Mesothelial cell of epicardium (in vitro differentiated cells): ENCODE measurements around the gene BICRA. TPM values are rescaled to one million over a fixed set of nuclear protein-coding genes. Genes with fewer than 3 reads are reported as not detected.

Source experiments
- DNase-seq, 2 experiments: peaks; one replicate each; pipeline ENCODE4 v3.0.0; 2021; ENCODE audit warnings: low spot score in 2 of 2; ENCODE audit not compliant: unreplicated experiment in 2 of 2
- H3K27ac Mint-ChIP-seq: 2 replicates; pipeline ENCODE4 v1.8.0; 2021; ENCODE audit warnings: mixed read lengths
- H3K27me3 Mint-ChIP-seq: 2 replicates; pipeline ENCODE4 v1.8.0; 2021; ENCODE audit warnings: low read depth, mixed read lengths
- H3K36me3 Mint-ChIP-seq: 2 replicates; pipeline ENCODE4 v1.8.0; 2021; ENCODE audit warnings: mixed read lengths
- H3K4me1 Mint-ChIP-seq: 2 replicates; pipeline ENCODE4 v1.8.0; 2021; ENCODE audit warnings: mixed read lengths
- H3K4me3 Mint-ChIP-seq: 2 replicates; pipeline ENCODE4 v1.8.0; 2021; ENCODE audit warnings: mild to moderate bottlenecking, moderate library complexity, mixed read lengths
- H3K9me3 Mint-ChIP-seq: 2 replicates; pipeline ENCODE4 v1.8.0; 2021; ENCODE audit warnings: mixed read lengths
- total RNA-seq: library from RNA; stranded (reverse); gene quantifications from 3 replicates; pipeline ENCODE4 v1.2.1, GENCODE V29; 2021
- TF ChIP-seq, protein P1 (sequence below): fragments of 200-600 bp; sonication (generic); IDR thresholded peaks from one replicate; pipeline ENCODE4 v1.5.0; 2021; ENCODE audit warnings: antibody characterized with exemption; ENCODE audit not compliant: unreplicated experiment

BICRA gene
- total RNA-seq, 1 donor from 2014 or later, result 36.9 TPM

DNA sequence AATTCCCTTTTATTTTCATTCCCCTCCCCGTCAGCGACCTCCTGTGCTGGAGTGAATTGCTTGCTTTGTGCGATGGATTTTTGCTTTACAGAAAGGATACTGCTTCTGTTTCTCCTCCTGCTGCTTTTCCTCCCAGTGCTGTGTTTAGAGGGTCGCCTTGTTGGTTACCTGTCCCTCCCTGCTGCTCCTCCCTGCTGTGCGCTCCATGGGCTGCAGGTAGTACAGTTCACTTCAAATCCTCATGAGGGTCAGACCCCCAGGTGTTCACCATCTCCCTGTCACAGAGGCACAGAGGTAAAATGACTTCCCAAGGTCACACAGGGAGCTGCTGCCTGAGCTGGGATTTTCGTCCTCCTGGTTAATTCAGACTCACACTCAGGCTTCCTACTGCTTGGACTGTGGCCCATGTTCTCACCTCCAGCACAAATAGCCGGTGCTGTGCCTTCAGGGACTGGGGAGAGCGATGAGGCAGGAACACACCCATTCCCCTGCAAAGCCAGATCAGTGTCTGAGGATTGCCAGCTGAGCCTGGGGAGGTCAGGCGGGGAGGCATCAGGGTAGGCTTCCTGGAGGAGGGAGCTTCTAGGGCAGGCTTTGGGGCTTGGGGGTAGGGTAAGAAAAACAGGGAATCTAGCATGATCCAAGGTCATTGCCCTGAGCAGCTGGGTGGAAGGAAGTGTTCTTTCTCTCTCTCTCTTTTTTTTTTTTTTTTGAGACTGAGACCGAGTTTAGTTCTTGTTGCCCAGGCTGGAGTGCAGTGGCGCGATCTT is 14.4 kb downstream of the BICRA start:
- H3K4me3 Mint-ChIP-seq, result no peak overlapping the region
- no peak for DNase-seq
- H3K36me3 Mint-ChIP-seq, result peaks cover 2% of the 10 kb centered on the region
- H3K27me3 Mint-ChIP-seq, result no peaks in the 10 kb centered on the region
- H3K27ac Mint-ChIP-seq, result peak overlapping the region; percentile 96
- H3K4me1 Mint-ChIP-seq, result peaks cover 21% of the 10 kb centered on the region
- TF ChIP-seq, protein P1, sequence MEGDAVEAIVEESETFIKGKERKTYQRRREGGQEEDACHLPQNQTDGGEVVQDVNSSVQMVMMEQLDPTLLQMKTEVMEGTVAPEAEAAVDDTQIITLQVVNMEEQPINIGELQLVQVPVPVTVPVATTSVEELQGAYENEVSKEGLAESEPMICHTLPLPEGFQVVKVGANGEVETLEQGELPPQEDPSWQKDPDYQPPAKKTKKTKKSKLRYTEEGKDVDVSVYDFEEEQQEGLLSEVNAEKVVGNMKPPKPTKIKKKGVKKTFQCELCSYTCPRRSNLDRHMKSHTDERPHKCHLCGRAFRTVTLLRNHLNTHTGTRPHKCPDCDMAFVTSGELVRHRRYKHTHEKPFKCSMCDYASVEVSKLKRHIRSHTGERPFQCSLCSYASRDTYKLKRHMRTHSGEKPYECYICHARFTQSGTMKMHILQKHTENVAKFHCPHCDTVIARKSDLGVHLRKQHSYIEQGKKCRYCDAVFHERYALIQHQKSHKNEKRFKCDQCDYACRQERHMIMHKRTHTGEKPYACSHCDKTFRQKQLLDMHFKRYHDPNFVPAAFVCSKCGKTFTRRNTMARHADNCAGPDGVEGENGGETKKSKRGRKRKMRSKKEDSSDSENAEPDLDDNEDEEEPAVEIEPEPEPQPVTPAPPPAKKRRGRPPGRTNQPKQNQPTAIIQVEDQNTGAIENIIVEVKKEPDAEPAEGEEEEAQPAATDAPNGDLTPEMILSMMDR, result no peak
- no peaks in the 10 kb centered on the region for H3K9me3 Mint-ChIP-seq

DNA sequence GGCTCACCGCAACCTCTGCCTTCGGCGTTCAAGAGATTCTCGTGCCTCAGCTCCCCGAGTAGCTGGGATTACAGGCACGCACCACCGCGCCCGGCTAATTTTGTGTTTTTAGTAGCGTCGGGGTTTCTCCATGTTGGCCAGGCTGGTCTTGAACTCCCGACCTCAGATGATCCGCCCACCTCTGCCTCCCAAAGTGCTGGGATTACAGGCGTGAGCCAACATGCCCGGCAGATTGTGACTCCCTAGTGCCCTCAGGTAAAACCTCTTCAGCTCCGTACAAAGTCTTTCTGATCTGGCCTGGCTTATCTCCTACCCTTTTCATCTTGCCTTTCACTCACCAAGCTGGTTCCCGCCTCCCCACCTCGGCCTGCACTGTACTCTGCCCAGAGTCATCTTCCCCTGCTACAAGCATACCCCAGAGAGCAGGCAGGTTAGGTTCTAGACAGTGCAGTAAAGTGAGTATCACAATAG is 15.0 kb downstream of the BICRA start:
- peaks cover 21% of the 10 kb centered on the region for H3K4me1 Mint-ChIP-seq
- no peak overlapping the region for H3K4me3 Mint-ChIP-seq
- H3K27me3 Mint-ChIP-seq, result no peaks in the 10 kb centered on the region
- peaks cover 6% of the 10 kb centered on the region for H3K36me3 Mint-ChIP-seq
- TF ChIP-seq, protein P1, result no peak
- no peaks in the 10 kb centered on the region for H3K9me3 Mint-ChIP-seq
- no peak for DNase-seq
- H3K27ac Mint-ChIP-seq, result peak overlapping the region; percentile 96

DNA sequence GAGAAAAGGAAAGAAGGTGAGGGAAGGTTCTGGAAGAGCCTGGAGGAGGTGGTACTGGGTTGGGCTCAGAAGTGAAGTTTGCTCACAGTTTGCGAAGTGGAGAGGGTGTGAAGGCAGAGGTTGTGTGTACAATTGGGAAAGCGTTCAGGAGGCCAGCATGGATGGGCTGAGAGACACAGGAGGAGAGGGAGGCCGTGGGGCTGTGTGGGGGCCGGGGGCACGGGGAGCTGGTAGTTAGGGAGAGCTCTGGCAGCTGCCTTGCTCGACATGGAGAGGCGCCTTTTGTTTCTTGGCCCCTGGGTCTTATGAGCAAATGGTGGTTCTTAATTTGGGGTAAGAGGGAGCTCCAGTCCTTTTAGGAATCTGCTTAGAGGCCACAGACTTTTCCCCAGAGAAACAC is 16.7 kb downstream of the BICRA start:
- Mint-ChIP-seq H3K36me3 (peaks cover 17% of the 10 kb centered on the region), H3K9me3 (peaks cover 3% of the 10 kb centered on the region), H3K4me1 (peaks cover 21% of the 10 kb centered on the region), H3K27ac (peak overlapping the region; percentile 72), H3K27me3 (no peaks in the 10 kb centered on the region), H3K4me3 (no peak overlapping the region)
- TF ChIP-seq, protein P1, result no peak
- DNase-seq, result no peak

DNA sequence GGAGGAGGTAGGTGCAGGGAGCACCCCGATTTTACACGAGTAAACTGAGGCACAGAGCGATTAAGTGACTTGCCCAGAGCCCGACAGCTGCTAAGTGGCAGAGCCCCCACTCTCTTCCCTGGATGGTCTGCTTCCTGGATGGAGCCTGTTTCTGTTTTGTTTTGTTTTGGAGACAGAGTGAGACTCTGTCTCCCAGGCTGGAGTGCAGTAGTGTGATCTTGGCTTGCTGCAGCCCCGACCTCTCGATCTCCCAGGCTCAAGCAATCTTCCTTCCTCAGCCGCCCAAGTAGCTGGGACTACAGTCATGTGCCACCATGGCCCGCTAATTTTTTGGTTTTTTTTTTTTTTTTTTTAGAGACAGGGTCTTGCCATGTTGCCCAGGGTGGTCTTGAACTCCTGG is 17.3 kb downstream of the BICRA start:
- Mint-ChIP-seq H3K9me3 (peaks cover 4% of the 10 kb centered on the region), H3K4me1 (peaks cover 21% of the 10 kb centered on the region), H3K4me3 (no peak overlapping the region), H3K36me3 (peaks cover 20% of the 10 kb centered on the region), H3K27ac (no peak overlapping the region), H3K27me3 (no peaks in the 10 kb centered on the region)
- DNase-seq, result no peak
- TF ChIP-seq, protein P1, result no peak

DNA sequence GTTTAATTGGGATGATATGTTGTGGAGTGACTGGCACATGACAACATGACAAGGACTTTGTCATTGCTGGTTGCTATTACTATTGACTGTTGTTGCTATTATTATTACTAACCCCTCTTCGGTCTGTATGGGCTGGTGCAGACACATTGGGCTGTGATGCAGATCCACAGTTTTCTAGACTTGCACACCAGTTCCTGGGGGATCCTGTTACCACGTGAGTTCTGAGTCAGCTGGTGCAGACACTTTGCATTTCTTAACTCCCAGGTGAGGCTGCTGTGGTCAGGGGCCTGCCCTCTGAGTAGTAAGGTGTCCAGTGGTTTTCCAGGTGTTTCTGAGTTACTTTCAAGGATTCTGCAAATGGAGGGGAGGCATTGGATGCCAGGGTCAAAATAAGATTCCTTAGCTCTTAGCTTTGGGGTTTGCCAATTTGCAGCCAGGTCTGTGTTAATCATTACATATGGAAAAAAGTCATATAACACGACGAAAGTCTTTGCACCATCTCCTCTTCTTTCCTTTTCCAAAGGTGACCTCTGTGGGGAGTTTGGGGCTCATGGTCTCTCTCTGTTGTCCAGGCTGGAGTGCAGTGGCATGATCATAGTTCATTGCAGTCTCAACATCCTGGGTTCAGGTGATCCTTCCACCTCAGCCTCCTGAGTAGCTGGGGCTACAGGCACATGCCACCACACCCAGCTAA is 19.3 kb downstream of the BICRA start:
- DNase-seq, result no peak
- H3K9me3 Mint-ChIP-seq, result peaks cover 4% of the 10 kb centered on the region
- no peak overlapping the region for H3K4me3 Mint-ChIP-seq
- TF ChIP-seq, protein P1, result no peak
- H3K4me1 Mint-ChIP-seq, result peaks cover 19% of the 10 kb centered on the region
- H3K27me3 Mint-ChIP-seq, result no peaks in the 10 kb centered on the region
- H3K36me3 Mint-ChIP-seq, result peaks cover 20% of the 10 kb centered on the region
- peak overlapping the region; percentile 64 for H3K27ac Mint-ChIP-seq
